ENCODE results near the gene COL9A1.
"Not testable (repeated sequence)": the region's sequence is repeated elsewhere in the genome, so short reads cannot be mapped to it uniquely, and the experiment has no call there.

The COL9A1 gene

GRCh38 chr6:70303034-70303525 is at the start of gene COL9A1:
COL9A1 (minus strand) TSS chr6:70303084; CDS start chr6:70302924, 160 bp downstream.
- no peak for DNase-seq

GRCh38 chr6:70351461-70351860 is 48.6 kb upstream of the COL9A1 start:
- no peak for DNase-seq

GRCh38 chr6:70345619-70346018 is 42.7 kb upstream of the COL9A1 start:
- no peak for DNase-seq

GRCh38 chr6:70343313-70343712 is 40.4 kb upstream of the COL9A1 start:
- DNase-seq = no peak

- DNase-seq = not testable (repeated sequence)
Observed at GRCh38 chr6:70339810-70340209, 36.9 kb upstream of the COL9A1 start.

GRCh38 chr6:70338775-70339174 is 35.9 kb upstream of the COL9A1 start:
- no peak for DNase-seq

GRCh38 chr6:70337743-70338105 is 34.8 kb upstream of the COL9A1 start:
- no peak for DNase-seq

- no peak for DNase-seq
Observed at GRCh38 chr6:70336996-70337742, 34.3 kb upstream of the COL9A1 start.

GRCh38 chr6:70327036-70327435 is 24.2 kb upstream of the COL9A1 start:
- DNase-seq = no peak

GRCh38 chr6:70325009-70325408 is 22.1 kb upstream of the COL9A1 start:
- no peak for DNase-seq

- DNase-seq = not testable (repeated sequence)
Observed at GRCh38 chr6:70317799-70318198, 14.9 kb upstream of the COL9A1 start.

- no peak for DNase-seq
Observed at GRCh38 chr6:70315079-70315751, 12.3 kb upstream of the COL9A1 start.

GRCh38 chr6:70314296-70314695 is 11.4 kb upstream of the COL9A1 start:
- no peak for DNase-seq

GRCh38 chr6:70312165-70312745 is 9.4 kb upstream of the COL9A1 start:
- no peak for DNase-seq

GRCh38 chr6:70310063-70310694 is 7.3 kb upstream of the COL9A1 start:
- no peak for DNase-seq

GRCh38 chr6:70309243-70309642 is 6.4 kb upstream of the COL9A1 start:
- no peak for DNase-seq

- DNase-seq = not testable (repeated sequence)
Observed at GRCh38 chr6:70308142-70308541, 5.3 kb upstream of the COL9A1 start.

GRCh38 chr6:70307008-70307407 is 4.1 kb upstream of the COL9A1 start:
- DNase-seq = no peak

- no peak for DNase-seq
Observed at GRCh38 chr6:70304616-70305015, 1.7 kb upstream of the COL9A1 start.

GRCh38 chr6:70299456-70299855 is 3.4 kb downstream of the COL9A1 start:
- DNase-seq = no peak

GRCh38 chr6:70298068-70298467 is 4.8 kb downstream of the COL9A1 start:
- no peak for DNase-seq

GRCh38 chr6:70292193-70292592 is 10.7 kb downstream of the COL9A1 start:
- no peak for DNase-seq

GRCh38 chr6:70289299-70289698 is 13.6 kb downstream of the COL9A1 start:
- DNase-seq = no peak

GRCh38 chr6:70286905-70287304 is 16.0 kb downstream of the COL9A1 start:
- no peak for DNase-seq
